WTC11 (cell line): ENCODE data around the gene CD40. TPM values are rescaled to one million over a fixed set of nuclear protein-coding genes. Genes with fewer than 3 reads are reported as not detected.

Experiments
- ATAC-seq: fragments of 200-7000 bp; cut with Tn5 transposase; 2 replicates; pipeline ENCODE4 v1.10.0; 2021; ENCODE audit warnings: mild to moderate bottlenecking, moderate library complexity
- CTCF ChIA-PET: fragments of 300-600 bp; sonication (Branson Sonifier 250); formaldehyde crosslinking; loops from one replicate; lab custom pipeline; 2021; ENCODE audit warnings: antibody characterized with exemption; lab: Charles Lee
- POLR2A ChIA-PET: fragments of 350-600 bp; sonication (Branson Sonifier 250); formaldehyde crosslinking; loops from one replicate; lab custom pipeline; 2021; ENCODE audit warnings: antibody characterized with exemption; lab: Charles Lee
- DNase-seq: peaks from one replicate; pipeline ENCODE4 v3.0.0; 2021; ENCODE audit warnings: low spot score
- H3K27ac Mint-ChIP-seq: 2 replicates; pipeline ENCODE4 v1.8.0; 2021; ENCODE audit warnings: mixed read lengths
- H3K27me3 Mint-ChIP-seq: 2 replicates; pipeline ENCODE4 v1.8.0; 2021; ENCODE audit warnings: low read depth, mild to moderate bottlenecking, moderate library complexity, mixed read lengths
- H3K36me3 Mint-ChIP-seq: 2 replicates; pipeline ENCODE4 v1.8.0; 2021; ENCODE audit warnings: mixed read lengths
- H3K4me1 Mint-ChIP-seq: 2 replicates; pipeline ENCODE4 v1.8.0; 2022; ENCODE audit warnings: mixed read lengths
- H3K4me3 Mint-ChIP-seq: 2 replicates; pipeline ENCODE4 v1.8.0; 2021; ENCODE audit warnings: mild to moderate bottlenecking, moderate library complexity, mixed read lengths
- H3K9me3 Mint-ChIP-seq: 2 replicates; pipeline ENCODE4 v1.8.0; 2021; ENCODE audit warnings: mixed read lengths
- EMX1 ChIP-seq: fragments of 250-450 bp; sonication (Bioruptor Pico); IDR thresholded peaks from 2 replicates; pipeline ENCODE4 v1.8.0; 2021; ENCODE audit warnings: mild to moderate bottlenecking
- GTF2I ChIP-seq: fragments of 250-450 bp; sonication (Bioruptor Pico); conservative IDR thresholded peaks from 2 replicates; pipeline ENCODE4 v1.4.0; 2021; ENCODE audit warnings: mild to moderate bottlenecking
- HMGA2 ChIP-seq: fragments of 250-450 bp; sonication (Bioruptor Pico); IDR thresholded peaks from 2 replicates; pipeline ENCODE4 v1.4.0; 2021; ENCODE audit warnings: mild to moderate bottlenecking, moderate library complexity
- MYBL2 ChIP-seq: sonication (generic); formaldehyde crosslinking; IDR thresholded peaks from 2 replicates; pipeline ENCODE4 v1.8.1; 2023; ENCODE audit warnings: mild to moderate bottlenecking, moderate library complexity, missing genetic modification reagents
- NFYB ChIP-seq: sonication (generic); formaldehyde crosslinking; conservative IDR thresholded peaks from 2 replicates; pipeline ENCODE4 v1.8.0; 2022; ENCODE audit warnings: low read depth, missing genetic modification reagents
- ZBTB21 ChIP-seq: sonication (generic); formaldehyde crosslinking; IDR thresholded peaks from 2 replicates; pipeline ENCODE4 v1.8.1; 2023; ENCODE audit warnings: mild to moderate bottlenecking, missing genetic modification reagents, borderline replicate concordance
- ZNF121 ChIP-seq: sonication (generic); formaldehyde crosslinking; IDR thresholded peaks from 2 replicates; pipeline ENCODE4 v1.8.0; 2023; ENCODE audit warnings: missing genetic modification reagents
- ZNF263 ChIP-seq: sonication (generic); formaldehyde crosslinking; IDR thresholded peaks from 2 replicates; pipeline ENCODE4 v1.8.1; 2022; ENCODE audit warnings: low read depth, mild to moderate bottlenecking, moderate library complexity, missing genetic modification reagents
- ZNF671 ChIP-seq: fragments of 250-450 bp; sonication (Bioruptor Pico); IDR thresholded peaks from 2 replicates; pipeline ENCODE4 v1.8.0; 2021; ENCODE audit warnings: mild to moderate bottlenecking
- total RNA-seq: library from RNA; stranded (reverse); gene quantifications from 3 replicates; pipeline ENCODE4 v1.2.3, GENCODE V29; 2021
- TF ChIP-seq, protein P1 (sequence below): sonication (generic); formaldehyde crosslinking; IDR thresholded peaks from 2 replicates; pipeline ENCODE4 v1.8.0; 2022; ENCODE audit warnings: missing genetic modification reagents
- TF ChIP-seq, protein P2 (sequence below): sonication (generic); formaldehyde crosslinking; IDR thresholded peaks from 2 replicates; pipeline ENCODE4 v1.8.1; 2023; ENCODE audit warnings: mild to moderate bottlenecking, missing genetic modification reagents
- TF ChIP-seq, protein P3 (sequence below): sonication (generic); formaldehyde crosslinking; IDR thresholded peaks from 2 replicates; pipeline ENCODE4 v1.8.1; 2023; ENCODE audit warnings: mild to moderate bottlenecking, missing genetic modification reagents, moderate library complexity
- TF ChIP-seq, protein P4 (sequence below): sonication (generic); formaldehyde crosslinking; IDR thresholded peaks from 2 replicates; pipeline ENCODE4 v1.8.1; 2023; ENCODE audit warnings: mild to moderate bottlenecking, moderate library complexity, missing genetic modification reagents
- TF ChIP-seq, protein P5 (sequence below): fragments of 250-450 bp; sonication (Bioruptor Pico); IDR thresholded peaks from 2 replicates; pipeline ENCODE4 v1.9.0; 2021; ENCODE audit warnings: mild to moderate bottlenecking
- TF ChIP-seq, protein P6 (sequence below): sonication (generic); formaldehyde crosslinking; IDR thresholded peaks from 2 replicates; pipeline ENCODE4 v1.8.1; 2022; ENCODE audit warnings: missing genetic modification reagents, borderline replicate concordance

Gene CD40
- total RNA-seq, 1 experiment from 2014 or later = 14.8 TPM

DNA sequence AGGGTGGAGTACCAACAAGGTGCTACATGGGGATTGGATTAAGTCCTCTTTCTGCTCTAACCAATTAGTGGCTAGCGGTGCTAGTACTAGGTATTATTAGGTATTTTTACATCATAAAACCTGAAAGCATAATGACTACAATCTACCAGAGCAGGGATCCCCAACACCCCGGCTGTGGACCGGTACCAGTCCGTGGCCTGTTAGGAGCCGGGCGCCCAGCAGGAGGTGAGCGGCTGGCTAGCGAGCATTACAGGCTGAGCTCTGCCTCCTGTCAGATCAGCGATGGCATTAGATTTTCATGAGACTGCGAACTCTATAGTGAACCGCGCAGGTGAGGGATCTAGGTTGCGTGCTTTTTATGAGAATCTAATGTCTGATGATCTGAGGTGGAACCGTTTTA is 9.1 kb upstream of the CD40 start:
- no peak for ATAC-seq
- DNase-seq = no peak
- Mint-ChIP-seq H3K4me3 (no peak overlapping the region), H3K27ac (no peak overlapping the region), H3K36me3 (no peaks in the 10 kb centered on the region), H3K27me3 (peaks cover 32% of the 10 kb centered on the region), H3K4me1 (no peaks in the 10 kb centered on the region), H3K9me3 (no peaks in the 10 kb centered on the region)
- no peak for TF ChIP-seq ZBTB21 (CRISPR knock-in tag)
- no peak for TF ChIP-seq MYBL2 (CRISPR knock-in tag)
- CTCF ChIA-PET = interaction anchor here (1.1 to 1.9 kb wide), 2 partner anchors 9 to 86 kb away, joined by 3 to 6 read pairs; no protein-coding TSS in a partner anchor
- POLR2A ChIA-PET = no interaction called here

DNA sequence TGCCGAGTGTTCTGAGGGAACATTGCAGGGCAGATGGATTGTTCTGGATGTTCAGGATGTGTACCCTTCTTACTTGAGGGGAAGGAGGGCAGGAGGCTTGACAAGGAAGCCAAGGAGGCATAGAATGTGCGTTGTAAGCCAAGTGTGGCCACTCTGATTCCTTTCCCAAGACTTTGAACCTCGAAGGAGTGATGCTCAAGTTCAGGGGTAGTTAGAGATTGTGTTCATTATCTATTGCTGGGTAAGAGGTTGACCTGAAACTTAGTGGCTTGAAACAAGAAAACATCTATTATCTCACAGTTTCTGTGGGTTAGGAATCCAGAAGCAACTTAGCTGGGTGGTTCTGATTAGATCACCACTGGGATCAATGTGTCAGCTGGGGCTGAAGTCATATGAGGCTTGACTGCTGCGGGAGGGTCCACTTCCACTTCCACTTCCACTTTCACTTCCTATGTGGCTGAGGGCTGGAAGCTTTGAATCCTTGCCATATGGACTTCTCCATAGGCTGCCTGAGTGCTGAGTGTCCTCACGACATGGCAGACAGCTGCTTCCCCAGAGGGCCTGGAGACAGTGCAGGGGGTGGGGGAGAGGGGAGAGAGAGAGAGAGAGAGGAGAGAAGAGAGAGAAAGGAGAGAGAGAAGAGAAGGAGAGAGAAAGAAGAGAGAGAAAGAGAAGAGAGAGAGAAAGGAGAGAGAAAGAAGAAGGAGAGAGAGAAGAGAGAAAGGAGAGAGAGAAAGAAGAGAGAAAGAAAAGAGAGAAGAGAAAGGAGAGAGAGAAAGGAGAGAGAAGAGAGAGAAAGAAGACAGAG is 6.9 kb upstream of the CD40 start:
- POLR2A ChIA-PET = no interaction called here
- no peaks in the 10 kb centered on the region for H3K9me3 Mint-ChIP-seq
- no peak overlapping the region for H3K27ac Mint-ChIP-seq
- no peak overlapping the region for H3K4me3 Mint-ChIP-seq
- no peak for TF ChIP-seq ZNF263 (CRISPR knock-in tag)
- TF ChIP-seq, protein P1, sequence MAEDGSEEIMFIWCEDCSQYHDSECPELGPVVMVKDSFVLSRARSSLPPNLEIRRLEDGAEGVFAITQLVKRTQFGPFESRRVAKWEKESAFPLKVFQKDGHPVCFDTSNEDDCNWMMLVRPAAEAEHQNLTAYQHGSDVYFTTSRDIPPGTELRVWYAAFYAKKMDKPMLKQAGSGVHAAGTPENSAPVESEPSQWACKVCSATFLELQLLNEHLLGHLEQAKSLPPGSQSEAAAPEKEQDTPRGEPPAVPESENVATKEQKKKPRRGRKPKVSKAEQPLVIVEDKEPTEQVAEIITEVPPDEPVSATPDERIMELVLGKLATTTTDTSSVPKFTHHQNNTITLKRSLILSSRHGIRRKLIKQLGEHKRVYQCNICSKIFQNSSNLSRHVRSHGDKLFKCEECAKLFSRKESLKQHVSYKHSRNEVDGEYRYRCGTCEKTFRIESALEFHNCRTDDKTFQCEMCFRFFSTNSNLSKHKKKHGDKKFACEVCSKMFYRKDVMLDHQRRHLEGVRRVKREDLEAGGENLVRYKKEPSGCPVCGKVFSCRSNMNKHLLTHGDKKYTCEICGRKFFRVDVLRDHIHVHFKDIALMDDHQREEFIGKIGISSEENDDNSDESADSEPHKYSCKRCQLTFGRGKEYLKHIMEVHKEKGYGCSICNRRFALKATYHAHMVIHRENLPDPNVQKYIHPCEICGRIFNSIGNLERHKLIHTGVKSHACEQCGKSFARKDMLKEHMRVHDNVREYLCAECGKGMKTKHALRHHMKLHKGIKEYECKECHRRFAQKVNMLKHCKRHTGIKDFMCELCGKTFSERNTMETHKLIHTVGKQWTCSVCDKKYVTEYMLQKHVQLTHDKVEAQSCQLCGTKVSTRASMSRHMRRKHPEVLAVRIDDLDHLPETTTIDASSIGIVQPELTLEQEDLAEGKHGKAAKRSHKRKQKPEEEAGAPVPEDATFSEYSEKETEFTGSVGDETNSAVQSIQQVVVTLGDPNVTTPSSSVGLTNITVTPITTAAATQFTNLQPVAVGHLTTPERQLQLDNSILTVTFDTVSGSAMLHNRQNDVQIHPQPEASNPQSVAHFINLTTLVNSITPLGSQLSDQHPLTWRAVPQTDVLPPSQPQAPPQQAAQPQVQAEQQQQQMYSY (CRISPR knock-in tag) = no peak
- no peak for TF ChIP-seq HMGA2
- no peak for TF ChIP-seq EMX1 (CRISPR knock-in tag)
- TF ChIP-seq, protein P2, sequence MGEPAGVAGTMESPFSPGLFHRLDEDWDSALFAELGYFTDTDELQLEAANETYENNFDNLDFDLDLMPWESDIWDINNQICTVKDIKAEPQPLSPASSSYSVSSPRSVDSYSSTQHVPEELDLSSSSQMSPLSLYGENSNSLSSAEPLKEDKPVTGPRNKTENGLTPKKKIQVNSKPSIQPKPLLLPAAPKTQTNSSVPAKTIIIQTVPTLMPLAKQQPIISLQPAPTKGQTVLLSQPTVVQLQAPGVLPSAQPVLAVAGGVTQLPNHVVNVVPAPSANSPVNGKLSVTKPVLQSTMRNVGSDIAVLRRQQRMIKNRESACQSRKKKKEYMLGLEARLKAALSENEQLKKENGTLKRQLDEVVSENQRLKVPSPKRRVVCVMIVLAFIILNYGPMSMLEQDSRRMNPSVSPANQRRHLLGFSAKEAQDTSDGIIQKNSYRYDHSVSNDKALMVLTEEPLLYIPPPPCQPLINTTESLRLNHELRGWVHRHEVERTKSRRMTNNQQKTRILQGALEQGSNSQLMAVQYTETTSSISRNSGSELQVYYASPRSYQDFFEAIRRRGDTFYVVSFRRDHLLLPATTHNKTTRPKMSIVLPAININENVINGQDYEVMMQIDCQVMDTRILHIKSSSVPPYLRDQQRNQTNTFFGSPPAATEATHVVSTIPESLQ (CRISPR knock-in tag) = no peak
- TF ChIP-seq ZNF671 (CRISPR knock-in tag) = no peak
- TF ChIP-seq, protein P3, sequence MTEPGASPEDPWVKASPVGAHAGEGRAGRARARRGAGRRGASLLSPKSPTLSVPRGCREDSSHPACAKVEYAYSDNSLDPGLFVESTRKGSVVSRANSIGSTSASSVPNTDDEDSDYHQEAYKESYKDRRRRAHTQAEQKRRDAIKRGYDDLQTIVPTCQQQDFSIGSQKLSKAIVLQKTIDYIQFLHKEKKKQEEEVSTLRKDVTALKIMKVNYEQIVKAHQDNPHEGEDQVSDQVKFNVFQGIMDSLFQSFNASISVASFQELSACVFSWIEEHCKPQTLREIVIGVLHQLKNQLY (CRISPR knock-in tag) = no peak
- TF ChIP-seq, protein P4, sequence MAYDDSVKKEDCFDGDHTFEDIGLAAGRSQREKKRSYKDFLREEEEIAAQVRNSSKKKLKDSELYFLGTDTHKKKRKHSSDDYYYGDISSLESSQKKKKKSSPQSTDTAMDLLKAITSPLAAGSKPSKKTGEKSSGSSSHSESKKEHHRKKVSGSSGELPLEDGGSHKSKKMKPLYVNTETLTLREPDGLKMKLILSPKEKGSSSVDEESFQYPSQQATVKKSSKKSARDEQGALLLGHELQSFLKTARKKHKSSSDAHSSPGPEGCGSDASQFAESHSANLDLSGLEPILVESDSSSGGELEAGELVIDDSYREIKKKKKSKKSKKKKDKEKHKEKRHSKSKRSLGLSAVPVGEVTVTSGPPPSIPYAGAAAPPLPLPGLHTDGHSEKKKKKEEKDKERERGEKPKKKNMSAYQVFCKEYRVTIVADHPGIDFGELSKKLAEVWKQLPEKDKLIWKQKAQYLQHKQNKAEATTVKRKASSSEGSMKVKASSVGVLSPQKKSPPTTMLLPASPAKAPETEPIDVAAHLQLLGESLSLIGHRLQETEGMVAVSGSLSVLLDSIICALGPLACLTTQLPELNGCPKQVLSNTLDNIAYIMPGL (CRISPR knock-in tag) = no peak
- TF ChIP-seq ZBTB21 (CRISPR knock-in tag) = no peak
- TF ChIP-seq, protein P5, sequence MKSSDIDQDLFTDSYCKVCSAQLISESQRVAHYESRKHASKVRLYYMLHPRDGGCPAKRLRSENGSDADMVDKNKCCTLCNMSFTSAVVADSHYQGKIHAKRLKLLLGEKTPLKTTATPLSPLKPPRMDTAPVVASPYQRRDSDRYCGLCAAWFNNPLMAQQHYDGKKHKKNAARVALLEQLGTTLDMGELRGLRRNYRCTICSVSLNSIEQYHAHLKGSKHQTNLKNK (CRISPR knock-in tag) = no peak
- TF ChIP-seq ZNF121 = no peak
- TF ChIP-seq, protein P6, sequence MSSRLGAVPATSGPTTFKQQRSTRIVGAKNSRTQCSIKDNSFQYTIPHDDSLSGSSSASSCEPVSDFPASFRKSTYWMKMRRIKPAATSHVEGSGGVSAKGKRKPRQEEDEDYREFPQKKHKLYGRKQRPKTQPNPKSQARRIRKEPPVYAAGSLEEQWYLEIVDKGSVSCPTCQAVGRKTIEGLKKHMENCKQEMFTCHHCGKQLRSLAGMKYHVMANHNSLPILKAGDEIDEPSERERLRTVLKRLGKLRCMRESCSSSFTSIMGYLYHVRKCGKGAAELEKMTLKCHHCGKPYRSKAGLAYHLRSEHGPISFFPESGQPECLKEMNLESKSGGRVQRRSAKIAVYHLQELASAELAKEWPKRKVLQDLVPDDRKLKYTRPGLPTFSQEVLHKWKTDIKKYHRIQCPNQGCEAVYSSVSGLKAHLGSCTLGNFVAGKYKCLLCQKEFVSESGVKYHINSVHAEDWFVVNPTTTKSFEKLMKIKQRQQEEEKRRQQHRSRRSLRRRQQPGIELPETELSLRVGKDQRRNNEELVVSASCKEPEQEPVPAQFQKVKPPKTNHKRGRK = no peak
- no peak for TF ChIP-seq GTF2I (CRISPR knock-in tag)
- TF ChIP-seq NFYB (CRISPR knock-in tag) = no peak
- DNase-seq (no peak), ATAC-seq (no peak)
- H3K27me3 Mint-ChIP-seq = peaks cover 50% of the 10 kb centered on the region
- H3K4me1 Mint-ChIP-seq = no peaks in the 10 kb centered on the region
- CTCF ChIA-PET = no interaction called here
- H3K36me3 Mint-ChIP-seq = no peaks in the 10 kb centered on the region
